GM10847 (cell line): ENCODE results near the gene GSDME.

ENCODE experiments used
- POLR2A ChIP-seq: IDR thresholded peaks from 2 replicates; pipeline ENCODE4 v1.6.1; 2011; ENCODE audit not compliant: insufficient read length; ENCODE audit errors: extremely low read depth

GSDME gene

DNA sequence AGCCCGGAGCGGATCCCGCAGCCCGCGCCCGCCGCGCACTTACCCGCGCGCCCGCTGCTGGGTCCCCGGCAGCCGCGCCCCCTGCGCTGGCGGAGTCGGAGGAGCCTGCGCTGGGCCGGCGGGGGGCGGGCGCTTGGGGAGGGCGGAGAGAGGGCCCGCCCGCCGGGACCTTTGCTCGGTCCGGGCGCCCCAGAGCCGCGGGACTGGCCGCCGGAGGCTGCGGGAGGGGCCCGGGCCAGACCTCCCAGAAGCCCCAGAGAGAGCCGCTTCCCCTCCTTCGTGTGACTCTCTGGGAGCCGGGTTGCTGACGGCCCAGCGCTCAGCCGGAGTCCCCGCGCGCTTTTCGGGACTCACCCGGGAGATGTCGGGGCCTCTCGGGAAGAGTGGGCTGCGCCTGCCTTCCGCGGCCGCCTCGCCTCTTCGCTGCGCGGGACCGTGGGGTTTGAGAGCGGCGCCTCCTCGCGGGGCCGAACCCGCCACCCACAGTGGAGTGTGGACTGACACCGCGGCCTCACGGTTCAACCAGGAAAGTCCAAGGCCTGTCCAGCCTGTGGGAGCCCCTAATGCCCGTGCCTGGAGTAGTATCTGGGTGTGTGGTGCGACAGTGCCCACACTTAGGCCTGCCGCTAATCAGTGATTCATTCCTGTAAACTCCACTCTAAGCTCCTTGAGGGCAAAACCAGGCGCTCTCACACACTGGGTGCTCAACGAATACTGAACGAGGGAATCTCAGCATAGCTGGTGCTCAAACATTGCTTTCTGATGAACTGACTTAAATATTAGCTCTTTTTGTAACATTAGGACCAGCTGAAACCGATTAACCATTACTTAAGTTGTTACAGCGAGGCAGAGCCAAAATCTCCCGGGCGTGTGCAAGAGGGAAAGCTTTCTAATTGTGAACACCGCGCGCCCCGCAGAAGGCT lies at the start of gene GSDME:
TSS of gene GSDME (minus strand) at position 112 of the 923 bp plus-strand sequence. CDS start 7,690 bp downstream, outside the sequence.
- TF ChIP-seq POLR2A = peak; percentile 19

DNA sequence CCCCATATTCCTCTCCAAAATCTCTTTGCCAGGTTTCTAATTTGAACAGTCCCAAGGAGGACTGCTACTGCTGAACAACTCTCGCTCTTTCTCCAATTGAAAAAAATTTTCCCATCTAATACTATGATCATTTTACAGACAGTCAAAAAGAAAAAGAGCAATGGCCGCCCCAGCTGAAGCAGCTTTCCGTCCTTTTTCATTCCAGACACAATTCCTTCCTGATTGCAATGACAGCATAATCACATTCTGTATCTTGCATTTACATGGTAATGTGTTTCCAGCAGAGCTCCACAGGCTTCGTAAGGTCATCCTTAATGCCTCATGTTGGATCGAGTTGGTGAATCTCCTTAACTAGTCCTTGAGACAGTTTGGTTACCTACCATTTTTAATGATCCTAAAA lies 45.0 kb upstream of the GSDME start:
- no peak for TF ChIP-seq POLR2A

DNA sequence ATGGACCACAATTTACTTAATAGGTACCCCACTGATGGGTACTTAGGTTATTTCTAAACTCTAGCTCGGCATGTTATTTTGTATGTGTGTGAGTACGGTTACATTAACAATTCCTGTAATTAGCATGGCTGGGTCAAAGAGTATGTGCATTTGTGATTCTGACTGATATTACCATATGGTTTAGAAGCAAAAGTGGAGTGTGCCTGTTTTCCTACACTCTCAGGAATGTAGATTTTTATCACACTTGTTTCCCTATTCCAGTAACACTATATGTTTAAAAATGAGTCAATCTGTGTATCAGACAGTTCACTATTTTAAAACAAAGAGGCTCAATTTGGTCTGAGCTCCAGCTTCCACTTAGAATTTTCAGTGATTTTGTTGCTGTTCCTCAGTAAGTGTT lies 44.6 kb upstream of the GSDME start:
- TF ChIP-seq POLR2A = no peak

DNA sequence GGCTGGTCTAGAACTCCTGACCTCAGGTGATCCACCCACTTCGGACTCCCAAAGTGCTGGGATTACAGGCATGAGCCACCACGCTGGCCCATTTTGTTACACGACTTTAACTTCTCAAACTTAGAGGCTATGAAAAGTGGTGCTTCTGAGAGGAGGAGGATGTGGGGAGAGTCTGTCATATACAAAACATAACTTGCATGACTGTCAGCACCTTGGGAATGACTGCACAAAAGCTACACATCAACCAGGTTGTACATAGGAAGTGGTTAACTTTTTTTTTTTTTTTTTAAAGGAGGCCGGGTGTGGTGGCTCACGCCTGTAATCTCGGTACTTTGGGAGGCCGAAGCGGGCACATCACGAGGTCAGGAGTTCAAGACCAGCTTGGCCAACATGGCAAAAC lies 43.4 kb upstream of the GSDME start:
- TF ChIP-seq POLR2A = no peak

DNA sequence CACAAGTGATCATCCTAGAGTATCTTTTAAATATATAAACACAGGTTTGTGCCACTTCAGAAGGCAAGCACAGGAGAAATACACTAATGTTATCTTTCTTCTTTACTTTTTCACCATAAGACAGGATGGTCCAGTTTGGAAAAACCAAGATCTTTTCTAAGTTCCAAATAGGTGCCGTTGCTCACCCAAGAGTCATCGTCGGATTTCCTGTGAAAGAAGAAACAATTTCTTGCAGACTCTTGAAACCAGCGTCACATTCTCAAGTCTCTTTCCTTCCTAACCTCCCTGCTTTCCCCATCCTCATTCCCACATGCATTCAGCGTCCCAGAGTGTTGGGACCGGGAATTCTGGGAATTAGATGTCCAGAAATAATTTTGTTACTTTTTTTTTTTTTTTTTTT lies 42.8 kb upstream of the GSDME start:
- TF ChIP-seq POLR2A = no peak

DNA sequence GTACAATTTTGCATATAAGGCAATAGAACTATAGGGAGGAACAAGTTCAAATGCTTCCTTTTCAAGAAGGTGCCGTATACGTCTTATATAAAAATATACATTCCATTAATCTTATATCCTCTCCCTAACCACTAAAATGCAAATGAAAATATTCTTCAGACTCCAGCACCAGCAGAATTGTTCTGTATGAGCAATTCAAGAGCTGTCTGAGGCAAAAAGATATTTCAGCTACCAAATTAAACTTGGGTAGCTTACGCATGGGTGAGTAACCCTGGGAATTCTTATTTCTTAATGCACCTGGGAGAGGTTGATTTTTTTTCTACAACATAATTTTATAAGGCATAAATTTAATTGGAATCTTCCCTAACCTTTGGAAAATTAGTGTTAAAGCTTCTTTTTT lies 42.2 kb upstream of the GSDME start:
- TF ChIP-seq POLR2A = no peak

DNA sequence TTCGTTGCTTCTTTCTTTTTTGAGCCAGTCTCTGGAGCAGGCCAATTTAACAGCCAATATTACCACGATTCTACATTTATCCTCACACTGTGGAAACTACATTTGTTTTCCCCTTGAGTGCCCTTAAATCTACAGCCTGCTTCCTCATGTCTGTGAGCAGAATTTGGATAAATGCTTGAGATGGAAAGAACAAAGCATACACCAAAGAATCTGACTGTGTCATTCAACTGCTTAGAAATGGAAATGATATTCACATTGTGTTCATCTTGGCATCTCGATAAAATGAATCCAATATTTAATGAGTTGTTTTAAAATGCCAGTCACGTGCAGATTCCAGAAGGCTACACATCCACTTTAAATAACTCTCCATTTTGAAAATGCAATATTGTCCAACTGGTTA lies 41.0 kb upstream of the GSDME start:
- no peak for TF ChIP-seq POLR2A

DNA sequence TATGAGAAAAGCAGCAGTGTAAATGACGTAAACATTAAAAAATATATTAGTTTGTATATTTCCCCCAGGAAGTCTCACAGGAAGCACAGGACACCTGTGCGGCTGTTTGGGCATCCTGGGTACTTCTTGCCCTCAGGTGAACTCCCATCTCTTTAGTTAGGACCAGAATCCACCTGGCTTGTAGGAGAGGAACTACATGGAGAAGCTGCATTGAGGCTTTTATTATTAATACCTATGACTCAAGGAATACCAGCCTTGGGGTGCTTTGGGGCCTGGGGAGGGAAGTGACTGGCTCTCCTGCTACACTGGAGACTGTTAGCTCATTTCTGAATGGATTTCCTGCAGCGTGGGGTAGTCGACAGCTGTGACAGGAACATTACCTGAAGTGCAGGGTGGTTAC lies 40.0 kb upstream of the GSDME start:
- no peak for TF ChIP-seq POLR2A

DNA sequence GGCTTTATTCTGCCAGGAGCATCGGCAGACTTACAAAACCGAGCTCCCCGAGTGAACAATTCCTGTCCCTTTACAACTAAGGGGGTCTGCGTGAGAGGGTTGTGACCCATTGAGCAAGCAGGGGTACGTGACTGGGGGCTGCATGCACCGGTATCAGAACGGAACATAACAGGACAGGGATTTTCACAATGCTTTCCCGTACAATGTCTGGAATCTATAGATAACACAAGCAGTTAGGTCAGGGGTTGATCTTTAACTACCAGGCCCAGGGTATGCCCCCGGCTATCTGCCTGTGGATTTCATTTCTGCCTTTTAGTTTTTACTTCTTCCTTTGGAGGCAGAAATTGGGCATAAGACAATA lies 38.1 kb upstream of the GSDME start:
- TF ChIP-seq POLR2A = no peak

DNA sequence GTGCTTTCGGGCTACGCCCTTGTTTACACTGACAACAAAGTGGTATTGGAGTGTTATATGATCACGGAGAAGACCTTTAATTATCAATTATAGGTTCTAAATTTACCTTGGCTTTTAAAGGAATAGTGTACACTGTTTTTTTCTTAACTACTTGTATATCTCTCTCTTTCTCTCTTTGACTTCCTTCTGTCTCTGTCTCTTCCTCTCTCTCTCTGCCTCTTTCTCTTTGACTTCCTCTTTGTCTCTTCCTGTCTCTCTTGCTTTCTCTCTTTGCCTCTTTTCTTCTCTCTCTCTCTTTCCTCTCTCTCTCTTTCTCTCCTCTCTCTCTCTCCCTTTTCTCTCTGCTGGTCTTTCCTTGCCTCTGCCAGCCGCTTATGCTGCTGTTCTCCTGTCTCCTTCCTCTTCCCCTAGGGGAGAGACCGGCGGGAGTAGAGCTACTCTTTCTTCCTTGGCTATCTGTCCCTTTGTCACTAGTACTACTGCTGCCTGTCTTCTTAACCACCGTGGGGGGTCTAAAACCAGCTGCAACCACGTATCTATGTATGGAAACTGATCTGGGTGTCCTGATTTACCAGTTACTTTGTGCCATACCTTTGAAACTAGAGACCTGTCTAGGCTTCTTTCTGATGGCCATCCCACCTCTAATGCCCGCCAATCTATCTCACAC lies 36.9 kb upstream of the GSDME start:
- TF ChIP-seq POLR2A = no peak

DNA sequence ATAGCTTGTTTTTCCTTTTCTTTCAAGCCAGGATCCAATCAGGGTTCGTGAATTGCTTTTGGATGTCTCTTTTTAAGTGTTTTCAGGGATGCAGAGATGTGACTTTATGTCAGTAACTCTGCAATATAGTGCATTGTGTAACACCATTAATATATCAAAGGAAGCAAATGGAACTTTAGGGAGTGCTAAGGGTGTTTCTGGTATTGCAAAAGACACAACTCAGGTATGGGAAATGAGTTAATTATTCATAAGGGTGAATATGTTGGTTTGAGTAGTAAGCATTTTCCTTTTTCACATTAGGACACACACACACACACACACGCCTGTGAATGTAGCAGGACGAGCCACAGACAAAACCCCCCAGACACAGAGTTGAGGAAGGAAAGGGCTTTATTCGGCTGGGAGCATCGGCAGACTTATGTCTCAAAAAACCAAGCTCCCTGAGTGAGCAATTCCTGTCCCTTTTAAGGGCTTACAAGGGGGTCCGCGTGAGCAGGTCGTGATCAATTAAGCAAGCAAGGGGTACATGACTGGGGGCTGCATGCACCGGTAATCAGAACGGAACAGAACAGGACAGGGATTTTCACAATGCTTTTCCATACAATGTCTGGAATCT lies 31.8 kb upstream of the GSDME start:
- TF ChIP-seq POLR2A = no peak

DNA sequence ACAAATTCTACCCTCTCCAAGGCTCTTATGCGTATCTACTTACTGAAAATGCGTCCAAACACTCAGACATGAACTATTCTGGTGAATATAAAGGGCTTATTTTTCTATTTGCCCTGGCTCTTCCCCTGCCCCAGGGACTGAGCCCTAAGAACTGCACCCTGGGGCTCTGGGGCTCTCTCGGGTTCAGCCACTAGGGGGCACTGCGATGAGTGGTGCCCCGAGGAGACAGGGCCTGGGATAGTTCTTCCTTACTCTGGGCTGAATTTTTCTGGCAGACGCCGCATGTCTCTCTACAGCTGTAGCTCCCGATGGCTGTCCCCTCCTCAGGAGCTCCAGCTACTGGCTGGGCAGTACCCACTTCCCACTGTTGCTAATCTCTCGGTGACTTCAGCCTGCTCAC lies 30.8 kb upstream of the GSDME start:
- TF ChIP-seq POLR2A = no peak

DNA sequence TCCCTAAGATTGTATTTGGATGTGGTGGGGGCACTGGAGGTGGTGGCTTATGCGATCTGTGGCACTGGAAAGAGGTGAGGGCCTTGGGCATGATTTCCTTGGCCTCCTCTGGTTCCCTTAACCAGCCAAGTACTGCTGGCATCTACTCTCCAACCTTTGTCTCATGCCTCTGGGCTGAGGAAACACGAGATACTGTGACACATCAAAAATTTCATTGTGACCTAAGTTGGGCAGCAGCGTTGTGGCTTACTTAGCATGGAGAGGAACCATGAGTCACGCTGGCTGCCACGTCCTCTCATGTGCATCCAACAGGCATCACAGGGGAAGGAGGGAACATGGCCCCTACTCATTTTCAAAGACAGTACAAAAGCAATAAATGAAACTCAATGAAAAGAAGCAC lies 29.7 kb upstream of the GSDME start:
- no peak for TF ChIP-seq POLR2A

DNA sequence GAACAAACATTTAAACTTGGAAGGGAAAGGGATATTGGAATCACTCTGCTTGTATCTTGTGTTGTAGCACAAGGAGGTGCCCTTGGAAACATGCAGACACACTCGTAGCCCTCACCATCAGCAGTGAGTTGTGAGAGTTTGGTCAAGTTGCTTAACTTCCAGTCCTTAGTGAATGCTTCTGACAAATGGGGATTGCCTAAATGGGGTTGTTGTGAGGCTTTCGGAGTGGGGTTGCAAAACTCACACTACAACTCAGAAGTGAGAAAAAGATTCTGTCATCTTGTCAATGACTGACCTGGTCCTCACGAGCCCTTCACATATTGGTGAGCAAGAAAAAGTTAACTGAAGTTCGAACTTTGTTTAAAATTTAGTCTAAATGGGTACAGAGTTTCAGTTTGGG lies 29.0 kb upstream of the GSDME start:
- TF ChIP-seq POLR2A = no peak

DNA sequence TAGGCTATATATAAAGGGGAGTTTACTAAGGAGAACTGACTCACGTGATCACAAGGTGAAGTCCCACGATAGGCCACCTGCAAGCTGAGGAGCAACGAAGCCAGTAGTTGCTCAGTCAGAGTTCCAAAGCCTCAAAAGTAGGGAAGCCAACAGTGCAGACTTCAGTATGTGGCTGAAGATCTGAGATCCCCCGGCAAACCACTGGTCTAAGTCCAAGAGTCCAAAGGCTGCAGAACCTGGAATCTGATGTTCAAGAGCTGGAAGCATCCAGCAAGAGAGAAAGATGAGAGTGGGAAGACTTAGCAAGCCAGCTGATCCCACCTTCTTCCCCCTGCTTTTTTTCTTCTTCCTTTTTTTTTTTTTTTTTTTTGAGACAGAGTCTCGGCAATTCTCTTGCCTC lies 27.0 kb upstream of the GSDME start:
- no peak for TF ChIP-seq POLR2A

DNA sequence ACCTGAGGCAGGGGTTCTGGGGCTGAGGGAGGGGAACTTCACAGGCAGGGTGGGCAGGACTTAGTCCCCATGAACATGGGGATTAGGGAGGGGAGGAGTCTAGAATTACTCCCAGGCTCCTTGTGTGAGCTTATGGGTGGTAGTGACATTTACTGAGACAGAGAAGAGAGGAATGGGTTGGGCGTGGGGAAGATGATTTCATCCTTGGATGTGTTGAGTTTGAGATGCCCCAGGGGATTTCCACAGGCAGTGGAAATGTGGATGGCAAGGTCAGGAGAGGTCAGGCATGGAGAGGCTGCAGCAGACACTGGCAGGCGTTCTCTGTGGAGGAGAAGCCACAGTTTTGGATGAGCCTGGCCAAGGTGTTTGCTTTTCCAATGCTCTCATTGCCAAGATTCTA lies 26.4 kb upstream of the GSDME start:
- TF ChIP-seq POLR2A = no peak
